Measurements from ENCODE around the gene OSBP2. TPM values are rescaled to one million over a fixed set of nuclear protein-coding genes. Genes with fewer than 3 reads are reported as not detected.

Gene OSBP2
- total RNA-seq, 1 donor from 2014 or later = 0.53 TPM

GRCh38 chr22:30883586-30884145 lies 189.0 kb downstream of the OSBP2 start:
- intact Hi-C loops (cut with DNase I) = no loop called here
- Histone ChIP-seq H3K4me3 (no peak overlapping the region), H3K36me3 (peaks cover 0 to 4% of the 10 kb centered on the region in 2 donors), H3K27me3 (no peaks in the 10 kb centered on the region), H3K27ac (no peak overlapping the region), H3K9me3 (no peaks in the 10 kb centered on the region), H3K4me1 (no peaks in the 10 kb centered on the region)
- DNase-seq (ENCODE audit: low spot score in 2 of 2) = no peak
- TF ChIP-seq CTCF (IDR thresholded peaks at IDR 0.05) = no peak

GRCh38 chr22:30884211-30885000 lies 189.7 kb downstream of the OSBP2 start:
- no peak for TF ChIP-seq CTCF (IDR thresholded peaks at IDR 0.05)
- no peak for DNase-seq (ENCODE audit: low spot score in 2 of 2)
- Histone ChIP-seq H3K9me3 (no peaks in the 10 kb centered on the region), H3K4me1 (no peaks in the 10 kb centered on the region), H3K27ac (no peak overlapping the region), H3K4me3 (no peak overlapping the region), H3K27me3 (no peaks in the 10 kb centered on the region), H3K36me3 (peaks cover 3 to 4% of the 10 kb centered on the region in 2 donors)
- intact Hi-C loops (cut with DNase I) = no loop called here

- Histone ChIP-seq H3K9me3 (no peaks in the 10 kb centered on the region), H3K27ac (no peak overlapping the region), H3K4me3 (no peak overlapping the region), H3K27me3 (no peaks in the 10 kb centered on the region), H3K4me1 (no peaks in the 10 kb centered on the region), H3K36me3 (peaks cover 4 to 5% of the 10 kb centered on the region in 2 donors)
- DNase-seq (ENCODE audit: low spot score in 2 of 2) = no peak
- TF ChIP-seq CTCF (IDR thresholded peaks at IDR 0.05) = no peak
- intact Hi-C loops (cut with DNase I) = no loop called here
Measured at GRCh38 chr22:30885001-30885366, 190.3 kb downstream of the OSBP2 start.

- DNase-seq (ENCODE audit: low spot score in 2 of 2) = no peak
- Histone ChIP-seq H3K9me3 (no peaks in the 10 kb centered on the region), H3K27ac (no peak overlapping the region), H3K4me1 (no peaks in the 10 kb centered on the region), H3K4me3 (no peak overlapping the region), H3K27me3 (no peaks in the 10 kb centered on the region), H3K36me3 (peaks cover 4 to 5% of the 10 kb centered on the region in 2 donors)
- intact Hi-C loops (cut with DNase I) = no loop called here
- no peak for TF ChIP-seq CTCF (IDR thresholded peaks at IDR 0.05)
Measured at GRCh38 chr22:30885591-30885990, 190.9 kb downstream of the OSBP2 start.

GRCh38 chr22:30887453-30887852 lies 192.8 kb downstream of the OSBP2 start:
- DNase-seq (ENCODE audit: low spot score in 2 of 2) = peak in 1 of 2 donors; percentile 62
- intact Hi-C loops (cut with DNase I) = no loop called here

More at GRCh38 chr22:30887453-30887852, 192.8 kb downstream of the OSBP2 start:
- Histone ChIP-seq H3K4me1 (no peaks in the 10 kb centered on the region), H3K9me3 (no peaks in the 10 kb centered on the region), H3K36me3 (peaks cover 4 to 5% of the 10 kb centered on the region in 2 donors), H3K27ac (no peak overlapping the region), H3K4me3 (no peak overlapping the region), H3K27me3 (no peaks in the 10 kb centered on the region)
- no peak for TF ChIP-seq CTCF (IDR thresholded peaks at IDR 0.05)
